ENCODE results near the gene FRMD8.

GRCh38 chr11:65352783-65353182, 33.7 kb upstream of the FRMD8 start:
- no peak for TF ChIP-seq EZH2 (IDR thresholded peaks at IDR 0.05; ENCODE audit: insufficient read depth, poor library complexity, severe bottlenecking)
- TF ChIP-seq EZH2phosphoT487 (IDR thresholded peaks at IDR 0.05; ENCODE audit: insufficient read depth, low read depth), result no peak
